Thoracic aorta (tissue), 2 donors: ENCODE data around the gene GPC1. TPM values are rescaled to one million over a fixed set of nuclear protein-coding genes. Genes with fewer than 3 reads are reported as not detected.

Source experiments
- ATAC-seq: fragments of 150-250 bp; one replicate; pipeline ENCODE4 v1.8.0; 2017; ENCODE audit warnings: low read depth; ENCODE audit not compliant: insufficient number of reproducible peaks, low FRiP score
- DNase-seq: peaks from one replicate; pipeline ENCODE4 v3.0.0-alpha.2; 2020; ENCODE audit warnings: low spot score
- H3K27ac ChIP-seq, 2 donors: fragments of 200-600 bp; sonication (generic); 1 replicate in 1 of 2; 2 replicates in 1 of 2; pipeline ENCODE4 v1.5.1; 2016; ENCODE audit warnings: mild to moderate bottlenecking in 2 of 2, moderate library complexity in 2 of 2
- H3K27me3 ChIP-seq: fragments of 200-600 bp; sonication (generic); replicated peaks from 2 replicates; pipeline ENCODE4 v1.6.0; 2016; ENCODE audit warnings: mild to moderate bottlenecking; ENCODE audit not compliant: insufficient read depth
- H3K36me3 ChIP-seq: fragments of 200-600 bp; sonication (generic); one replicate; pipeline ENCODE4 v1.5.1; 2016
- H3K4me1 ChIP-seq, 2 donors: fragments of 200-600 bp; sonication (generic); 1 replicate in 1 of 2; 2 replicates in 1 of 2; pipeline versions ENCODE4 v1.5.1 to v1.6.0; 2016; ENCODE audit warnings: low read depth in 2 of 2, mild to moderate bottlenecking in 1 of 2; ENCODE audit not compliant: control insufficient read depth in 1 of 2
- H3K4me3 ChIP-seq: fragments of 200-600 bp; sonication (generic); 2 replicates; pipeline ENCODE4 v1.5.1; 2016; ENCODE audit warnings: mild to moderate bottlenecking
- H3K9me3 ChIP-seq: fragments of 200-600 bp; sonication (generic); 2 replicates; pipeline ENCODE4 v1.5.1; 2016
- CTCF ChIP-seq: fragments of 200-600 bp; sonication (generic); IDR thresholded peaks from one replicate; pipeline ENCODE4 v1.5.1; 2019; ENCODE audit warnings: antibody characterized with exemption
- total RNA-seq, 2 donors: library from RNA; depleted of rRNA; stranded (reverse); fragments of >200 nt; gene quantifications; one replicate each; pipeline versions ENCODE4 v1.1.0 to v1.2.3, GENCODE V29; 2016

GPC1 gene
- total RNA-seq, 2 donors from 2014 or later: 94.2 to 162 TPM

- no peak overlapping the region for H3K27ac ChIP-seq
- DNase-seq: no peak
- ATAC-seq: no peak
Measured at GRCh38 chr2:240398661-240399267, 36.7 kb upstream of the GPC1 start.

DNA sequence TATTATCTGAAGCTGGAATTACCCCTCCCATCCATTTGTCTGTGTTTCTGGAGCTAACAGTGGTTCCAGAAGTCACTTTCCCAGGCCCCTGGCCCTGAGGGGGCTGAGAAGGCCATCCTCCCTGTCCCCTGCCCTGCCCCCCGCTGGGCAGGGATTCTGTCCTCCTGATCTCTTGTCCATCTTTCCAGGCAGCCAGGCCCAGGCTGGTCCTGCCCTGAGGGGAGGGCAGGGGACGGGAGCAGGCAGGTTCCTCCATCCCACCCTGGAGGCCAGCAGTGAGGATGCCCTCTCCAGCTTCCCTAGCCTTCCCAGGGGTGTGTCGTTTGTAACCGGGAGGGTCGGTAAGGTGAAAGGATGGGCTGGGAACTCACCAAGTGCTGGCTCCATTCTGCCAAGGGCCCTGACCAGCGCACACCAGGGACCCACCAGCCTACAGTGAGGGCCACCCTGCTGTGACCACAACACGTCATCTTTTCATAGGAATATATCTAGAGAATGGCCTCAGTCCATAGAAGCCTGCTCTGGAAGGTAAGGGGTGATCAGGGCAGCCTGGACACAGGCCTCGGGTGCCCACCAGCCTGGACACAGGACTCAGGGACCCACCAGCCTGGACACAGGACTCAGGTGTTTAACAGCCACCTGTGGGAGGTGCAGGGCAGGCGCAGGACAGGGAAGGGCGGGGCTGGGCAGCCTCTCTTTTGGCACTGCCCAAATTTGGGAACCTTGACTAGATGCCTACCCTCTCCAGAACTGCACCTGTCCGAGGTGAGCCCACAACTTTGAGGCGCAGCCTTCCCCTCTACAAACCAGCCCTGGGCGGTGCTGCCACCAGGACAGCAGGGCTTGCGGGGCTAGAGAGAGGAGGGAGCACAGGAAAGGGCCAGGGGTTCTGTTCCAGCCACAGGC is 35.8 kb upstream of the GPC1 start:
- no peaks in the 10 kb centered on the region for H3K36me3 ChIP-seq
- no peaks in the 10 kb centered on the region for H3K9me3 ChIP-seq
- H3K27ac ChIP-seq: no peak overlapping the region
- no peaks in the 10 kb centered on the region for H3K27me3 ChIP-seq
- TF ChIP-seq CTCF: no peak
- no peak overlapping the region for H3K4me3 ChIP-seq
- no peak for ATAC-seq
- no peak for DNase-seq
- H3K4me1 ChIP-seq: no peaks in the 10 kb centered on the region

More at GRCh38 chr2:240398661-240399267, 36.7 kb upstream of the GPC1 start:
- no peaks in the 10 kb centered on the region for H3K36me3 ChIP-seq
- H3K27me3 ChIP-seq: no peaks in the 10 kb centered on the region
- H3K9me3 ChIP-seq: no peaks in the 10 kb centered on the region
- no peak overlapping the region for H3K4me3 ChIP-seq
- H3K4me1 ChIP-seq: no peaks in the 10 kb centered on the region
- TF ChIP-seq CTCF: no peak

DNA sequence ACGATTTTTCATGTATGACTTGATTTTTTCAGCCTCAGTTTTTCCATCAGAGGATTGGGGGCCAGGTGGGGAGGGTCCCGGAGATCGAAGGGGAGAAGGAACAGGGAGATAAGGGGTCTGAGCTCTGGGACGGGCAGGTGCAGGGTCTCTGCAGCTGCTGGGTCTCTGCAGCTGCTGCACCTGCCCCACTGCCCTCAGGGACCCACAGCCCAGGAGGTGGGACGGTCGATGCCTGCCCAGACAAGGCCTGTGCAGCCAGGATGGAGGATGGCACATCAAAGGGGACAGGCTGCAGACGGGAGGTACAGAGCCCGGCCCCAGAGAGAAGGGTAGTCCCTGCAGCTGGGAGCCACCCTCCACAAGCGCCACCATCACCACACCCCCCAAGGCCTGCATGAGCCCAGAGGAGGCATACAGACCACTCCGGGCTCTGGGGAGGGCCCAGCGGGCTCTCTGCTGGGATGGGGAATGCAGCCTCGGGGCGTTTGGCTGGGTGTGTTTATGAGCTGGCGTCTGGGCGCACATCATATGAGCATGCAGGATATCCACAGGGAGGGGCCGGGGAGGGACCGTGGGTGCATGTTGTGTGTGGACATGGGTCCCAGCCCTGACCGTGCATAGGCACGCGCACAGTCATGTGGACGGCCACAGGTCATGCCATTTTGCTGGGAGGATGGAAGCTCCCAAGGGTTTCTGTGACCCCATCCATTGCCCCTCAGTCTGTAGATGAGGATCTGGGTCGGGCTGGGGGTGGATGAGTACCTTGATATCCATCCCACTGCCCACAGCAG is 34.9 kb upstream of the GPC1 start:
- H3K36me3 ChIP-seq: no peaks in the 10 kb centered on the region
- ATAC-seq: no peak
- H3K27ac ChIP-seq: no peak overlapping the region
- H3K4me1 ChIP-seq: no peaks in the 10 kb centered on the region
- H3K27me3 ChIP-seq: no peaks in the 10 kb centered on the region
- H3K9me3 ChIP-seq: no peaks in the 10 kb centered on the region
- no peak for TF ChIP-seq CTCF
- no peak overlapping the region for H3K4me3 ChIP-seq
- DNase-seq: no peak

- DNase-seq (no peak), ATAC-seq (no peak)
- H3K36me3 ChIP-seq: no peaks in the 10 kb centered on the region
- no peaks in the 10 kb centered on the region for H3K4me1 ChIP-seq
- H3K27me3 ChIP-seq: no peaks in the 10 kb centered on the region
- no peak overlapping the region for H3K4me3 ChIP-seq
- no peak overlapping the region for H3K27ac ChIP-seq
- no peaks in the 10 kb centered on the region for H3K9me3 ChIP-seq
- no peak for TF ChIP-seq CTCF
Measured at GRCh38 chr2:240401308-240401707, 34.2 kb upstream of the GPC1 start.
